GM18951 (cell line): ENCODE results near the gene OR6B2.
"Not testable (repeated sequence)": the region's sequence is repeated elsewhere in the genome, so short reads cannot be mapped to it uniquely, and the experiment has no call there.

Experiments
- POLR2A ChIP-seq: IDR thresholded peaks from 4 replicates; pipeline ENCODE4 v1.6.1; 2011; ENCODE audit warnings: mild to moderate bottlenecking; ENCODE audit not compliant: insufficient read length, insufficient read depth; ENCODE audit errors: extremely low read depth
- in situ Hi-C: fragments of 300-500 bp; cut with MboI; formaldehyde crosslinking; loops from one replicate; pipeline ENCODE4 v1.12.0; 2022; ENCODE audit warnings: low sequenced_read_pairs, mixed read lengths, inconsistent platforms; ENCODE audit not compliant: unreplicated experiment

Gene OR6B2

GRCh38 chr2:240053173-240054155, 23.2 kb upstream of the OR6B2 start, which contains the start of gene OR6B3:
Gene OR6B3 (minus strand): TSS chr2:240053521.
- in situ Hi-C loops: no loop called here

GRCh38 chr2:240052524-240052923, 22.3 kb upstream of the OR6B2 start:
- in situ Hi-C loops: no loop called here
- no peak for TF ChIP-seq POLR2A

More at GRCh38 chr2:240053173-240054155, 23.2 kb upstream of the OR6B2 start, which contains the start of gene OR6B3:
- TF ChIP-seq POLR2A: no peak

DNA sequence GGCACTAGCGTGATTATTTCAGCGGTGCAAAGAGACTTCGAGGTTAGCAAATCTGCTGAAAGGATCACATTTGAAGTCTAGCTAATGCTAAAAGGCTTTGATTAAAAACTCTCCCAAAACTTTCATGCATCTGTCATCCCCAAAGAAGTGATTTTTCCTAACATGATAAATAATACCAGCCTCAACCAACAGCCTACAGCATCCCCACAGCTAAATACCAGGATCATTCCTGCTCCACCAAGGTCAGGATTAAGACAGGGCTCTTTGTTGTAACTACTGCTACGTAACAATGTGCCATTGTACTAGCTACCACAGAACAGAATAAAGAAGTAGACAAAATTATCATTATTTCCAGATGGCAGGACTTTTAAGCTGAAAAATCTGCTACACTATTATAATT, 21.5 kb upstream of the OR6B2 start:
- no peak for TF ChIP-seq POLR2A
- in situ Hi-C loops: no loop called here

GRCh38 chr2:240050278-240050677, 20.0 kb upstream of the OR6B2 start:
- no peak for TF ChIP-seq POLR2A
- in situ Hi-C loops: no loop called here

DNA sequence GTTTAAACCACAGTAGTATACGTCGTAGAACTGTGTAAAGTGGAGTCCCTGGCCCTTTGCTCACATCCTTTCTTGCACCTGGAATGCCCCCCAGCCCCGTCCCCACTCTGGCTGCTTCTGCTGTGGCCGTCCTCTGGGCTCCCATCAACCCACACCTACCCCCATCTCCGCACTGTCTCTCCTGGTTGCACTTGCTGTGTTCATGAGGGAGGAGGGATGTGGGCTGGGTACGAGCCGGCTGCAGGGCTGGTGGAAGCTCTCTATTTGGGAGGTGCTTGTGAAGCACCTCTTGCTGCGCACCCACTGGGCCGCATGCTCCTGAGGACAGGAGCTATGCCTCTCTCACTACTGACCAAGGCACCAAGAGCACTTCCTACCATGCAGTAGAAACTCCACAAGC, 18.0 kb upstream of the OR6B2 start:
- TF ChIP-seq POLR2A: no peak
- in situ Hi-C loops: no loop called here

DNA sequence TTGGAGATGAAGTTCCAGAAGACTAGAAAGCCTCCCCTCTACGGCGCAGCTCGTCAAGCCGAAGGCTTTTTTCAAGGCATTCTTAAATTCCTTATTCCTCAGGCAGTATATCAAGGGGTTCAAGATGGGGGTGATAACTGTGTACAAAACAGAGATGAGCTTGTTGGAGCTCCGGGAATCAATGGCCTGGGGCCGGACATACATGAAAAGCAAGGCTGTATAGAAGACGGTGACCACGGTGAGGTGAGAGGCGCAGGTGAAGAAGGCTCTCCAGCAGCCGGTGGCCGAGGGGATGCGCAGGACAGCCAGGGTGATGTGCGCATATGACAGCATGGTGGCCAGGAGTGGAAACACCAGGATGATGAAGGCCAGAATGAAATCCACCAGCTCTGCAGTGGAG, 14.9 kb upstream of the OR6B2 start:
- TF ChIP-seq POLR2A: no peak
- in situ Hi-C loops: no loop called here

GRCh38 chr2:240044096-240044495, 13.9 kb upstream of the OR6B2 start:
- in situ Hi-C loops: not testable (repeated sequence)

DNA sequence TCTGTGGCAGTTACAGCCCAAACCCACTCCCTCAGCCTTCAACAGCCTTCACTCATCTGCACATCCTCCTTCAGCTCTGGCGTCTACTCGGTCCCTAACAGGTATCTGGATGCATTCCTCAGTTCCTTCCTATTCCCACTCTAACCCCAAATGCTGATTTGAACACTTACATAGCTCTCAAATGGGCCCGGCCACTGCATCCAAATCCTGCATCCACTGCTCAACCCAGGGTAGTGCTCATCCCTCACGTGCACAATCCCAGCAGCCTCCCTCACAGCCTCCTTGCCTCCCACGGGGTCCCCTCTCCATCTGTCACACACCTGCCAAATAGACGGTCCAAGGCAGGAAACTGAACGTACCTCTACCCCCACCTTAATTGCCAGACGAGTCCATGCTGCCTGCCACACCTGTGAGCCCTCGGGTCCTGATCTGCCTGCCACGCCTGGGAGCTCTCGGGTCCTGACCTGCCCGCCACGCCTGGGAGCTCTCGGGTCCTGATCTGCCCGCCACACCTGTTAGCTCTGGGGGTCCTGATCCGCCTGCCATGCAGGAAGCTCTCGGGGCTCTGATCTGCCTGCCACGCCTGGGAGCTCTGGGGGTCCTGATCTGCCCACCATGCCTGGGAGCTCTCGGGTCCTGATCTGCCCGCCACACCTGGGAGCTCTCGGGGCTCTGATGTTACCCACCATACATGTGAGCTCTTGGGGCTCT, 13.2 kb upstream of the OR6B2 start:
- in situ Hi-C loops: no loop called here
- no peak for TF ChIP-seq POLR2A

GRCh38 chr2:240042740-240043139, 12.5 kb upstream of the OR6B2 start:
- TF ChIP-seq POLR2A: no peak
- in situ Hi-C loops: no loop called here

GRCh38 chr2:240041363-240041762, 11.1 kb upstream of the OR6B2 start:
- in situ Hi-C loops: no loop called here
- no peak for TF ChIP-seq POLR2A

DNA sequence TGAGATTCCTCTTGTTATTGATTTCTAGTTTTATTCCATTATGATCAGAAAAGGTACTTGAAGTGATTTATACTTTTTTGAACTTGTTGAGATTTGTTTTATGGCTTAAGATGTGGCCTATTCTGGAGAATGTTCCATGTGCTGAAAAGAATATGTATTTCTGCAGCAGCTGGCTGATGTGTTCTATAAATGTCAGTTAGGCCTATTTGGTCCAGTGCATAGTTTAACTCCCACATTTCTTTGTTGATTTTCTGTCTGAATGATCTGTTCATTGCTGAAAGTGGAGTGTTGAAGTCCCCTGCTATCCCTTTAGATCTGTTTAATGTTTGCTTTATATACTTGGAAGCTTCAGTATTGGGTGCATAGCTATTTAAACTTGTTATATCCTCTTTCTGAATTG, 7.1 kb upstream of the OR6B2 start:
- in situ Hi-C loops: no loop called here
- TF ChIP-seq POLR2A: no peak

DNA sequence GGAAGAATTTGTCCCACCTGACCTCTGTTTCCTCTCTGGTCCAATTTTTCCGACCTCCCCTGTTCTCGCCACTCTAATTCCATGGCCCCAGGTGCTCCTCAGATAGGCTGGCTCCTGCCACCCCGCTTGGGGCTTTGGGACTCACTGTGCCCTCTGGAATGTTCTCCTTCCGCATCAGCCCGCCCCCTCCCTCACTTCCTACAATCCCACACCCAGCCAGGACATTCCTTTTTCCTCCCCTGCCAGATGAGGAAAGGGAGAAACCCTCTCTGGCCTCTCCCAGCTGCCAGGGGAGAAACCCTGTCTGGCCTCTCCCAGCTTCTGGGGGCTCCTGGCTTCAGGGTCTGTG, 3.1 kb upstream of the OR6B2 start:
- no peak for TF ChIP-seq POLR2A

DNA sequence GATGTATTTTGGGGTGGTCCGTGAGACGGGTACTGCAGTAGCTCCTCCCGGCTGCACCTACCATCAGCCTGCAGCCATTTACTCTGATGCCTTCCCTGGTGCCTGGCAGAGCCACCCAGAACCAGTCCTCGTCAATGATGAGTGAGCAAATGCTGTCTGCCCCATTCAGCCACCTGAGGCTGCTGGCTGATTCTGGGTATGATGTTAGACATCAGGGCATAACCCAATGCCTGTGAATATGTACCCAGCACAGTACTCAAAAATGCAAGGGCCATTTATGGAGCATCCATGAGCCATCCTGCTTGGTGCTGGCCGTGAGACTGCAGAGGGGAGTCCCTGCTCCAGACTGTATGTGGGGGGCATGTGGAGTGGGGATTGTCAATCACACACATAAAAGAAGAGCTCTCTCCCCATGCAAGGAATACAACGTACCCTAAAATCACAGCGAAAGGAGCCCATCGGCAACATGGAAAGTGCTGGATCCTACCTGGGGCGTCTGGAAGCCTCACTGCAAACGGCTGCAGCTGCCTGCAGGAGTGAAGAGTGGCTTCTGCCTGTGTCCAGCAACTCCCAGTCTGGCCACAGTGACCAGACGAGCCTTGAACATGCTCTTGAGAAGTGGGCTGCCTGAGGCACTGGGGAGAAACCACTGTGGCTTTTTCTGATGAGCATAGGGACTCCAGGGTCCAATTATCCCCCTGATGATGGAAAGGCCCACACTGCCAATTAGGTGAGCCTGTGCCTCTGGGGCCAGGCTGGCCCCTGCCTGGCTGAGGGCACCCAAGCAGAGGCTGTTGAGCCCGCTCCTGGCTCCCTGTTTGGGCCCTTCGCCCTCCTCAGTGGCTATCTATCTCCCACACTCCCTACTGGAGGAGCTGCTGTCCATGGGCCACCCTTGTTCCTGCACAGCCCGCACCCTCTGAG, 2.4 kb upstream of the OR6B2 start:
- in situ Hi-C loops: no loop called here
- no peak for TF ChIP-seq POLR2A

More for the DNA sequence above, 3.1 kb upstream of the OR6B2 start:
- in situ Hi-C loops: no loop called here
